NCI-H187 treated with DMSO at 0.1 percent for 48 hours (cell line): ENCODE results near the gene MAEL.
A peak's percentile ranks its signal among the peaks of the same experiment; 100 is the strongest.

Experiments used
- DNase-seq: peaks from one replicate; lab custom pipeline; 2025; lab: John Stamatoyannopoulos, UW

MAEL gene

DNA sequence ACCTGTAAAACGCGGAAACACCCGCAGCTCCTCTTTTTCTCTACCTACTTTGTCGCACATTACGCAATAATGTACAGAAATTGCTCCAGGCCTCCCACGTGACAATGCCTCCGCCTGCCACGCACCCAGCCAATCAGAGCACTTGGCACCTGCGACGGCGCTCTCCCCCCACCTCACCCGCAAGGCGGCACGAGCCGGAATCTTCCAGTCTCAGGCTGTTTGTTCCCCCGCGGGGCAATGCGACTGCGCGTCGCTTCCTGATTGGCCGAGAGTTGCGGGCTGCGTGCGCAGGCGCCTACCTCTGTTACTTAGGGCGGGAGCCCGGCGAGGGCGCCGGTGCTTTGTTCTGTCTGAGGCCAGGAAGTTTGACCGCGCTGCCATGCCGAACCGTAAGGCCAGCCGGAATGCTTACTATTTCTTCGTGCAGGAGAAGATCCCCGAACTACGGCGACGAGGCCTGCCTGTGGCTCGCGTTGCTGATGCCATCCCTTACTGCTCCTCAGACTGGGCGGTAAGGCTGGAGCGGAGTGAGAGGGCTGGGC lies at the start of gene MAEL:
MAEL (plus strand) TSS at position 307 of the 542 bp plus-strand sequence; CDS start at position 380, 73 bp downstream.
- no peak for DNase-seq

DNA sequence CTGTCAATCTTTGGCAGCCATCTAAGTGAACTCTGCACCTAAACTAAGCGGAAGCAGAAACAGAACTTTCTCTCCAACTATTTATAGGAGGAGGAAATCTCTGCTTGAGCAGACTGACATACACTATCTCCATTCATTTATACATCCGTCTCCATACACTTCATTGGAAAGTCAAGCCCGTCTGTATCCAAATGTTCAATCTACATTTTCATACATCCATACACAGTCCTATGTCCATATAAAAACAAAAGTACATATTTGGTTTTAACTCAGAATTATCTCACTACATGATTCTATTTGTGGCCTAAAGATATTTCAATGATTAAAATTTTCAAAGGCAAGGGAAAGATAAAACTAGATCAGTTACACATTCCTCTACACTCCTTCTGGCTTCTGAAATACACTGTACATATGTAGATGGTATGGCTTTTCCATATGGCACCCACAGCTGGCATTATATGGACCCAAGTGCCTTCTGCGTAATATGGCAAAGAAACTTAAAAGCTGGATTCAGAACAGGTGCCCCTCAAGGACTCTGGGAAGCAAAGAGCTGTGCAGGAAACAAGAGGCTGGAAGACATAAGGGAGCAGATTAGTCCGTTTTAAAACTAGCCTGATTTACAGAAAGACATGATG lies 49.2 kb upstream of the MAEL start:
- DNase-seq, result no peak

DNA sequence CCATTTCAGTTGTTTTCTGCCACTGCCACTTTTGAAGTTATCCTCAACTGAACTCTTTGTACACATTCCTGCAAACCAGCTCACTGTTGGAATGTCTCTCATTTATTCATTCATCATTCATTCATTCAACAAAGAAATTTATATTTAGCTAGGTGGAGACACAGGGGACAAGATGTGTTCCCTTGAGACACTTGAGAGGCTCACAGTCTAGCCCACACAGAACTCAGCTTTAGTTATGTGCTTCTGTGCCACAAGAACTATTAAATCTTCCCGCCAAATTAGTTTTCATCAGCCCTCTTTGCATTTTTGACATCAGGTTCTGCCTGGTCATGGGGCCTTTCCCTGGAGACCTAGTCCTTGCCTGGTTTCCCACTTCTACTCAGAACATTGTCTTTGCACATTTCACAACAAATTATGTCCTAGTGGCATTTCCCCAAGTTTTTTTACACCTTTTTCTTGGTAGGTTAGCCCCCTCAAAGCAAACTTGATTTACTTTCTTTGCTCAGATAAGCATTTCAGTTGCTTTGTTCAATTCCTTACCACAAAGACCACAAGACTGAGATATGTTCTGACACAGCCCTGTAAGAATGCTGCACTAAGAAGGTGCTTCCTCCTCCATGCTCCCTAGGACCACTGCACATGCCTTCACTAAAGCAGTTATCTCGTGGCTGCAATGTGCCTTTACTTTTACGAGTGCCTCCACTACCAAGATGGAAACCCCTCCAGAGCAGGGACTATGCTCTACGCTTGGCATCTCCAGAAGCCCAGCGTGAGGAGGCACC lies 44.7 kb upstream of the MAEL start:
- no peak for DNase-seq

DNA sequence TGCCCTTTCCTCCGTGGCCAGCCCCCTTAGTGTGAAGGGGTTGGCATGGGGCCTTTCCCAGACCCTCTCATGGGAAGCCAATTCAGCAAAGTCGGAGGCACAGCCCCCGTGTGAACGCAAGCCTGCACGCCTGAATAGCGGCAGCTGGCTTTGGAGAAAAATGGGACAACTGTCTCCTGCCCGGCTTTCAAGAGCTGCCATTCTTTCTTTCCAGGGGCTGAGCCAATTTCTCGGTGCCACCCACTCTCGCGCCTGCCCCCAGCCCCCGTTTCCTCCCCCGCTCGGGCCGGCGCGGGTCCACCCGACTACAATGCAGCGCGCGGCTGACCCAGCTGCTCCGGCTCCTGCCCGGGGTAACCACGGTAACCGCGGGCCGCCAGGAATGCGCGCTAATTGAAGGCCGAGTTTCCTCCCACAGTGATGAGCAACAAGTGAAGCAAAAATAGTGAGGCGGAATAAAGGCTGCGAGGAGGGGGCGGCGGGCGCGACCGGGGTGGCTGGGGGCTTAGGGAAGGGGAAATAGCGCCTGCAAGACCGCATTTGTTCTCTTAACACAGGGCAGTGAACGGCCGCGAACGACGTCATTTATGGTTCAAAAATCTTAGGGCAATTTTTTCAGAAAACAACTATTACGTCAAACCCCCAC lies 41.6 kb upstream of the MAEL start:
- DNase-seq, result no peak

DNA sequence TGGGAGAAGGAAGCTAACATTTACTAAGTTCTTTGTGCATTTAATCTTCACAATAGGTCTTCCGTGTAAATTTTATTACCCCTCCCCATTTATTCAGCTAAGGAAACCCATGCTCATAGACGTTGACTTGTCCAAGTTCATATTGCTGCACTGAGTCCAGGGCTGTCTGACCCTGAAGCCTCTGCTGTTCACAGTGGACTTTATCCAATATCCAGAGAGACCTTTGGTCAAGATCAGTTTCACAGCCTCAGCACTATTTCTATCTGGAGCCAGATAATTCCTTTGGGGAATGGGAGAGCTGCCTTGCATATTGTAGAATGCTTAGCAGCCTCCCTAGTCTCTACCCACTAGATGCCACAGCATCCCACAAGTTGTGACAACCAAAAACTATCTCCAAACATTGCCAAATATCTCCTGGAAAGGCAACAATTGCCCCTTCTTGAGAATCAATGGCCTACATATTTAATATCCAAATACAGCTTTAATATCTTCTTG lies 40.2 kb upstream of the MAEL start:
- no peak for DNase-seq

DNA sequence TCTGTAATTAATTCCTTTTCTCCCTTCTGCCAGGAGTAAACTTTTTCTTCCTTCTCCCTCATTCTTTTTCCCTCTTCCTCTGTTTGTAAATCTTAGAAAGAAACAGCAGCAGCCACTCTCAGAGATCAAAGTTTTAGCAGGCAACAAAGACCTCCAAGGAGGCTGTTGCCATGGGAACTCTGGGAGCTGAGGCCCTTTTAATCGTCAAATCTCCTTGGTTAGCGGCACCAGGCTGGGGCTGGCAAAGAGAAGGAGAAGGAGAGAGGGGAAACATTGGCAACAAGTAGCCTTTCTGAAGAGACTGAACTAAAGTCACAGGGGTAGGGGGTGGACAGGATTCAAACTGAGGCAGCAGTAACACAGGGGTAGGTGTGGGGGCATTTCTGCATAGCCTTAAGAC lies 38.9 kb upstream of the MAEL start:
- DNase-seq, result no peak

DNA sequence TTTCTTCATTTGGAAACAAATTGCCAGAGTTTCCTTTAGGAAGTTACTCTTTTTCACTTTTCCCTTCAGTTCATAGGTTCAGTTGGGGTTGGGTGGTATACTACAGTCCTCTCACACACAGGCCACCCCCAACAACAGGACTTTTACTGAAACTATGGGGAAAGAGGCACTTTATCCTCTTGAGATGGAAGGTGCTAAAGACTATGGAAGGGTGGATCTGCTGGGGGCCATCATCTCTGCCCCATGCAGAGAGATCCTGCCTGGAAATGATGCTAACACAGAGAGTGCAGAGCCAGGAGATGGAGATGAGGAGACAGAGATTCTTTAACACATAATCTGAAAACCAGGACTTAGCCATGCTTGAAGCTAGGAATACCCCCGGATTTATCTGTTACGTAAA lies 38.0 kb upstream of the MAEL start:
- no peak for DNase-seq

DNA sequence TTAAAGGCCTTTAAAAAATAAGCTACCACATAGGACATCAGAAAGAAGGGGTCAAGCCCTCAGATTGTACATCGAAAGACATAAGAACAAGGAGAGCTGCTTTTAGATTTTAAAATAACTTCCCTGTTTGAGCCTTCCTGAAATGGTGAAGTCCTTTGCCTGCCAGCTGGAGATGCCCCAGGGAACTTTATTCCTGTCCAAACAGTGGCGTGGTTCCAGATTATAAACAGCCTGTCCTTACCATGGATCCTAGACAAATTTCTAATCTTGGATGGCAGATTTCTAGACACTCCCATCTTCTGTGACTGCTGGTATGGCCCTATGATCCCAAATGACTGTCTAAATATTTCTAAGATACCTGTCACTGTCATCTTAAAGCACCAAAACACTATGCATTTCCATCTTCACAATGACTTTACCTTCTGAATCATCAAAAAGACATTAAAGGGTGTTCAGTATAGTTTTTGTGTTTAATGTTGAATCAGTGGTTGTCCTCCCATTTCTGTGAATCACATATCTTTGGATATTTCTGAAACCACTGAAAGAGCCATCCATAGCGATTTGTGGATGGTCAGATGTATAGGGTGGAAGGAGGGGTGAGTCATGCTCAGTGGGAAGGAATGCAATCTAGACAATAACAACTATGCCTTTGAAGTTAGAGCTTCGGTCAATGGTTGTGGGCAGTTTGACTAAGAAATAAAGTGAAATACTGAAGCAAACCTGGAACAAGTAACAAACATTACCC lies 36.9 kb upstream of the MAEL start:
- DNase-seq, result no peak

DNA sequence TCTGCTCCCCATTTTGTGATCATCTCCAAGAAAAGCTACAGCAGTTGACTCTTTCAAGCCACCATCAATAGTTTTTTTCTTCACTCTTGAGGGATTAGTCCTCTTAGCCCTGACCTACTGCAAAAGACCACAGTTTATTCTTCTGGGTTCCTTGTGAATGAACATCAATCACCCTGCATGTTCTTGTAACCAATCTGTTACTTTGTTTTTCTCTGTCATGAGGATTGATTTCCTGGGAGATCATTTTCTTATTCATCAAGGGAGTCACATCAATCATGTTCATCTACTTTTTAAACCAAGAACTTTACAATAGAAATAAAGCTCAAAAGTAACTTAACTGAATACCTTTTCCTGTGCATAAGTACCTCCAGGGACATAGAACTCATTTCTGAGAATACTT lies 35.6 kb upstream of the MAEL start:
- DNase-seq, result no peak

DNA sequence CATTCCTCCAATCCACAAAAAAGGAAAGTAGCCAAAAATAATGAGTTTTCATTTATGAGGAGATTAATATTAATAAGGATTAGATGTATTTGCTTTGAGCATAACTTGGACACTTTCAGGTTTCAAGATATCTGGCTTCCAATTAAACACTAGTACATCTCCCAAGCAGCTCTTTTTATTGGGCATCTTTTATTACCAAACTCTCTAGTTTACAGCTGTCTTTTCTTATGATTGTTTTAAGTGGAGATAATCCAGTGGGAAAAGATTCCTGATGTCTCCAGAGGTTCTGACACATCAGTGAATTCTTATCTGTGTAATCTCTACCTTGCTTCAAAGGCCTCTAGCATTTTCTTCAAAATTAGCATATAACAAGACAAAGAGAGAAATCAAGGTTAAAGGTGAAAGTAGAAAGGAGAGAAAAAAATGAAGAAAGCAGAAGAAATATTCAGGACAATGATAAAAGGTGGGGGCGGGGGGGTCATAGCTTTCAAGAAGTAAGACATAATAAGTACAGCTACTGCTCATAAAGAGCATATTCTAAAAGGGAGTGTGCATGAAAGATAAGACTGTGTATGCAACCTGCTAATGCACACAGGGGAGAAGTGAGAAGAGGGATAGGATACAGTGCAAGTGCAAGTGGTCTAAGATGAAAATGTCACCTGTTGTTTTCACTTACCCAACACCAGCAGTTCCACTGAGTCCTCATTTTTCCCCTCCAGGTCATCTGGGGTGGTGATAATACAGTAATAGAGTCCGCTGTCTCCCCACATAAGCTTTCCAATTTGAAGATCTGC lies 32.8 kb upstream of the MAEL start:
- no peak for DNase-seq

DNA sequence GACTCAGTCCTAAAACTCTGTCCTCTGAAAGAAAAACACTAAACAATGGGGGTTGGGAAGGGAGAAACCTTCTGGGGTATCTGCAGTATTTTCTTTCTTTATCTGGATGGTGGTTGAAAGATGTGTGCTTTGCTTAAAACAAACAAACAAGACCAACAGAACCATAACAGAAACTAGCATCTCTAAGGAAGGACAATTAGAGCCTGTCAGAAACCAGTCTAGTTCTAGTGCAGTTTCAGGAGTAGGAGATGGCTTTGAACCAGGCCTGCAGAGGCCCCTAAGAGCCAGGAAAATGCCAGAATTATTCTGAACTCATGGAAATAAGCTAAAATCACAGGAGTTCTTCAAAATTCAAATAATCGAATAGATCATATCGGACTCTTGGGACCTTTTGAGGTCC lies 32.2 kb upstream of the MAEL start:
- DNase-seq, result no peak

DNA sequence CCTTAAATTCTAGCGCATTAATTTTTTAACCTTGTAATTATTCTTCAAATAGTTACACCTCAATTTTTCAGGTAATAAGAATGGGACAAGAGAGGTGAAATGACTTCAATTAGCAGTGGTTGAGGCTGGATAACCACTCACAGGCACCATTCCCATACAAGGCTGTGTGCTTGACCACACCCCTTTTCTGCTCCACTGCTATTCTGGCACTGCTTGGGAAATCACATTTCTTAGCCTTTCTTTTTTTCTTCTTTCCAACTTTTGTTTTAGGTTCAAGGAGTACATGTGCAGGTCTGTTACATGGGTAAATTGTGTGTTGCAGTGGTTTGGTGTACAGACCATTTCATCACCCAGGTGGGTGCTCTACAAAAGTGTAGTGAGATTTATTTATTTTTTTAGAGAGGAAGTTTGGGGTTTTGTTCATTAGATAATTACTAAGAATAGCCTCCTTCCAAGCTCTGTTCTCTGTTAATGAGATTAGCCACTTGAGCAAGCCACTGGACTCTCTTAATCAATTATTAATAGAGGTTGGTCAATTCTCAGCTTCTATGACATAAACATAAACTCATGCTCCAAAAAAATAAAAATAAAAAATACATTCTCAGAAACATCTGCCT lies 28.1 kb upstream of the MAEL start:
- DNase-seq, result no peak

DNA sequence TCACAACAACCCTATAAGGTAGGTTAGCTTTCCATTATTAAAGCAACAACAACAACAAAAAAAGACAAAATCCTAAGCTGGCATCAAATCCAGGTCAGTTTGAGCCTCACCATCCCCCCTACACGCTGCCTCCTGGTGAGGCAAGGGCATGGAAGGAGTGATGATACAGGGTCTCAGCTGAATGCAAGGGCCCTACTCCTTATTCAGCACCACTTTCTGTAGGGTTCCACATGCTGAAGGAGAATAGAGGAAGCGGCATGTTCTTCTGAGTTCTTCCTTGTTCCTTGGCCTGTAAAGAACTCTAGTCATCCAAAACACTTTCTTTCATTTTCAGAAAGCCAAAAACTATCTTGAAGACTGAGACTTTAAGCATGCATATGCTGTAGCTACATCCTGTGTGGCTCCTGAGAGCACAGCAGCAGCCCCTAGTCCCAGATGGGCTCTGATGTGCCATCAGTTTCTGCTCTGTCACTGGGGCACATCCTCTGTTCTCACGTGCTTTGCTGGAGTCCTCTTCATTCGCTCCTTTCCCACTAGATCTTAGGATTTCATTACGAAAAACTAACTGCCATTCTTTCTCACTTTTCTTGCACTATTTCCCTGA lies 19.9 kb upstream of the MAEL start:
- no peak for DNase-seq

DNA sequence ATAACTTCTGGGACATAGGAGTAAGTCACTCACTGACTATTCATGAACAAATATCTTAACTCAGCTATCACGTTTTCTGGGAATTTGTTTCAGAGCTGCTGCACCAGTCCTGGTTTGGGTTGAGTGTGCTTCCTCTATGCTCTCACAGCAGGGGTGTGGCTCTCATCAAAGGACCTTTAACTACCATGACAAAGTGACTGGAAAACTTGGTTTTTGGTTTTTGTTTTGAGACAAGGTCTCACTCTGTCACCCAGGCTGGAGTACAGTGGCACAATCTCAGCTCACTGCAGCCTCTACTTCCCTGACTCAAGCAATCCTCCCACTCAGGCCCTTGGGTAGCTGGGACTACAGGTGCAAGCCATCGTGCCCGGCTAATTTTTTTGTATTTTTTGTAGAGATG lies 17.8 kb upstream of the MAEL start:
- DNase-seq, result no peak

DNA sequence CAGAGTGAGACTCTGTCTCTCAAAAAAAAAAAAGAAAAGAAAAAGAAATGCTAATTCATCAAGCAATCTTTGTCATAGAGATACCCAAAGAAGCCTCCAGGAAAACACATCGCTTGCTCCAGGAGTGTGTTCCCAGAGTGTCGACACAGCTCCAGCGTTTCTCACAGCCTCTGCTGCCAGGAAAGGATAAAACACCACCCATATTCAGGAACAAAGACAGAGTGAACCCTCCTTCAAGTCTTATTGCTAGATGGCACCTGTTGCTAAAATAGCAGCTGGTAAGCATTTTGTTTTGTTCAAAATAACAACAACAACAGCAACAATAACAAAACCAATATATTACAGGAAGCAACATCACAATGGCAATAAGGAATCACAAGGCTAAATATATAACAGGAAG lies 16.9 kb upstream of the MAEL start:
- no peak for DNase-seq

DNA sequence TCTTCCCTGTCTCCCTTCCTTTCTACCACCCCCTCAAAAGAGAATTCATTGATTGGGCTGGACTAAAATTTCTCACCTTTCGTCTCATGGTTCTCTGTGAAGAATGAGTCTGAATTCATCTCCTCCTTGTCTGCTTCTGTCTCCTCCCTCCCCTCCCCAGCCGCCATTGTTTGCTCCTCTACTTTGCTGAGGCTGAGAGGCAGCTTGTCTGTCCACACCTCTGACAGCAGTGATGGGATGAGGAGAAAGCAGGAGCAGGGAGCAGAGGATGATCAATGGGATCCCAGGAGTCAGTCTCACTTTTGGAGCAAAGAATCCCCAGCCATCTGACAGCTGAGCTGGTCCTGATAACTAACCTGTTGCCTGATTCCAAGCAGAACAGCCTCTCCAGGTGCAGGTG lies 16.3 kb upstream of the MAEL start:
- DNase-seq, result peak; percentile 88

DNA sequence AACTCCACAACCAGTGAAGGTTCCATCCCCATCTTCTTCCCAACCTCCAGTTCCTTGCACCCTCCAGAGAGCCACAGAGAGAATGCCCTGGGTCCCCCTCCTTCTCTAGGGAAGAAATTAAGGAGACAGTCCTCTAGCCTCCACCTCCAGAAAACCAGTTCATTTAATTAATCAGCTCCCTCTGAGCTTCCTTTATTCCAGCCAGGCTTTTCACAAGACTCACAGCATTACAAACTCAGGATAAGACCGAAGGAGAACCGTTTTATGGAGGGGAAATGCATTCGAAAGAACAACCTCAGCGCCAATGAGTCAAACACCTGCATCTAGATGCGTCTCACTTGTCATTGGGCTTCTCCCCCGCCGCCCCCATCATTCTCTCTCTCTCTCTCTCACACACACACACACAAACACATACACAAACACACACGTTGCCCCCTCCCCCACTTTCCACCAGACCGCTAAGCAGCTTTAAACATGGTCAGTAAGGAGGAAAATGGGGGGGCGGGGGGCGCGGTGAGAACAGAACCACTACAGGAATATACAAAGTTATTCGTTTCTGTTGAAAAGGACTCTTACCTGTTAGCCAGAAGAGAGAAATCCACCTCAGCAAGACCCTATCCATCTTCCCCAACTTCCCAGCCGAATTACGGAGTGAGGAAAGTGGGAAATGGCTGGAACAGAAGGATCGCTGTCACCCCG lies 14.3 kb upstream of the MAEL start:
- DNase-seq, result no peak

DNA sequence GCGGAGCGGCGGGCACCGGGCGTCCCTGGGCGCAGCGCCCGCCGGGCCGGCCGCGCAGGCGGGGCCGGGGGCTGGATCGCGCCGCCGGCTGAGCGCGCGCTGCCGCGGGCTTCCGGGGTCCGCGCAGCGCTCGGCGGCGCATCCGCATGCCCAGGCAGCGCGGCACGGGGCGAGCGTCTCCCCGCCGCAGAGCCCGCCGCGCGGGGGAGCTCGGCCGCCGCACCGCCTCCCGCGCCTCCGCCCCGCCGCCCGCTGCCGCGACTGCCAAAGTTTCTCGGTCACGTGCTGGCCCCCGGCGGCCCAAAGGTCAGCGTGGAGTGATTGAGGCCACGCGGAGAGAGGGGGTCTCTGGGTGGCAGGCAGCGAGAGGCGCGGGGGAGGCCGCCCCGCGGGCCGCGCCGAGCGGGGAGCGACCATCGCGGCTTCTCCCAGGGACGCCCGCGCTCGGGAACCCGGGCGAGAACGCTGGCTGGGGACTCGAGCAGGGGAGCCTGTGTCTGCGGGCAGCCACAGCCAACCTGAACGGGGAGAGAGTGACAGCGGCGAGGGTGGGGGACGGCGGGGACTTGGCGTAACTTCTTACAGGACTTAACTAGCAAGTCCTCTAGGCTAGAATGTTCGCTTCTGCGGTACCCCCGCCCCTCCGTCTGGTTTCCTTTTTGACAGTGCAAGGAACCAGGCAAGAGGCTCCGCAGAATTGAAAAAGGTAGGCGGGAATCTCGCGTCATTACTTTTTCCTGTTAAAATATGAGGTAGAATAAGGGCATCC lies 13.5 kb upstream of the MAEL start, which contains the start of gene ILDR2:
ILDR2 (minus strand) TSS at position 180 of the 769 bp plus-strand sequence. CDS start 272 bp downstream, outside the sequence.
- DNase-seq, result no peak

DNA sequence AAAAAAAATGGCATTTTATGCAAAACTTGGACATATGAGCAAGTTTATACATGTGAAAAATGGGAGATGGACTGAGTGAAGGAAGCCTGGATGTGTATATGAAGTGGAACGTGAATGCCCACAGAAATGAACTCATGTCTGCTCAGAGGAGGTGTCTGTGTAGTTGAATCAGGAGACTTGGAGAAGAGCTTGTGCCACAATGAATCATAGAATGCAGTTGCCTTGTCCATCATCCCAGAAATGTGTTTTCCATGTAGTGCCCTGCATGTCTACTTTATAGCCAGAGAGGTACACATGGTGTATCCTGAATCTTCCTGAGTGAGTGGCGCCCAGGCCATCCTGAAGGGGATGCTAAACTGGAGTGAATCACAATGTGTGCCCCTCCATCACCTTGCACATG lies 11.1 kb upstream of the MAEL start:
- no peak for DNase-seq
